Fibroblast of skin of left quadriceps (primary cell): Measurements from ENCODE around the gene ERAS.
"Not testable (repeated sequence)": the region's sequence is repeated elsewhere in the genome, so short reads cannot be mapped to it uniquely, and the experiment has no call there.

Source experiments
- DNase-seq, 2 experiments: peaks; one replicate each; pipeline ENCODE4 v3.0.0-alpha.2; 2013; ENCODE audit warnings: low read depth in 2 of 2

ERAS gene

DNA sequence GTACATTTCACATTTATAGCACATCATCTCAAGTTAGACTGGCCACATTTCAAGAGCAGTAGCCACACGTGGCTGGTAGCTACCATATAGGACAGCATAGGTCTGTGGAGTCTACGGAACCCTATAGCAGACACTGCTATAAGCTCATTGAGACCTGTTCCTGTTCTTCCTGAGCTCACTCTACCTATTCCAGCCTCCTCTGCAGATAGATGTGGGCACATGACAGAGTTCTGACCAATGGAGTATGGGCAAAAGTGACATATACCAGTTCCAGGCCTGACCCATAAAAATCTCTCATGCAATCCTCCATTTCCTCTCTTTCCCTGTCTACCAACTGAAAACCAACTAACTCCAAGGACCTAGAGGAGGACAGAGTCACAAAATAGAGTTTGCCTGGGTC is 28.0 kb upstream of the ERAS start:
- no peak for DNase-seq

DNA sequence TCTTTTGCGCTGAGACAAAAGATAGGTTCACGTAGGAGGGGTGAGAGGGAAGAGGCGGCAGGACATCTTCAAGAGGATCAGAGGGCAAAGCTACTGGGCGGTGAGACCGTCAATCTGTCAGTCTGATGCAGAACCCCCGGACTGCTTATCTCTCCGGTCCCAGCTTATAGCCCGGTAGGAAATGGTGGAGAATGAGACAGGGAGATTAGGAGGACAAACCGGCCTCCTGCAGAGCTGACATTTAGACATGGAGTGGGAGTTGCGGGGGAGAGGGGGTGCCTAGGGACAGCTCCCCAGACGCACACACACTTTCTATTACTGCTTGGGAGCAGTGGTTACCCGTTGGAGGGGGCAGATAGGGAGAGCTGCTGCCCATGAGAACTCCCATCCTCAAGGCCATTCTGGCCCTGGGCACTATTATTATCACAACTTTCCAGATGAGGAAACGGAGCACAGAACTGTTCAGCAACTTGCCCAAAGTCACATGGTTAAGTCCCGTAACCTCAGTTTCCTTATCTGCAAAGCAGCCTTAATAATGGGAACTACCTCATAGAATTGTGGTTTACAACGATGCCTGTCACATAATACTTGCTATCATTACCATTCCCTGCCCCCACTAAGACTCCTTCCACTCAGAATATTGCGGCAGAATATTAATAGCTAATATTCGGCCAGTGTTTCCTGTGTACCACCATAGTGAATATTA is 25.6 kb upstream of the ERAS start:
- DNase-seq: no peak

DNA sequence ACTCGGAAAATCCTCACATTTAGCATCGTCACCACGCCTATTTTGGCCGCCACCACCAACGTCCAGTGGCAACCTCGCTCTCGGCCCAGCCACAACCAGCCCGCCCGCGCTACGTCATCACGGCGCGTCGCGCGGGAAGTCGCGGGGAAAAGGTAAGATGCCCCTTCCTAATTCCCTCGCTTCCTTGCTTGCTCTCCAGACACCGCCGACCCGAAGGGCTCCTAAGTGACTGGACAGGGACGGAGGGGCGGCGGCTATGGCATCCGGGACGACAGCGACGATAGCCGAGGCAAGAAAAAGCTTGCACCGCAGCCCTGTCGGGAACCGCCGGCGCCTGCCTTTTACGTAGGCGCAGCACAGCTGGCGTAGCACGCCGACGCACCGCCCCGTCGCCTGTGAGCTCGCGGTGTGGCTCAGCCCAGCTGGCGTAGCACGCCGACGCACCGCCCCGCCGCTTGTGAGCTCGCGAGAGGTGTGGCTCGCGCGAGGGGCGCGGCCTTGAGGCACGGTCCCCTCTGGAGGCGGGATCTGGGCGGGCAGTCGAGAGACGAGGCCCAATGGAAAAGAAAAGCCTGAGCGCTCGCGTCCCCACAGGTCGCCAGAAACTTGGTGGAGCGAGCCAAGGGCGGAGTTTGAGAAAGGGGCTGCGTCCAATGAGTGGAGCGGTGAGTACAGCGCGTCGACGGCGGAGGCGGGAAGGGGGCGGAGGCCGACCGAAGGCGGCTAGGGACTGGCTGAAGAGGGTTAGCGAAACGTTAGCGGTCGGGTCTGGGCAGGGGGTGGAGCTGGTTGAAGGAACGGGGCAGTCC is 24.8 kb upstream of the ERAS start, which contains the start of gene HDAC6:
TSS of gene HDAC6 (plus strand) at position 788 of the 809 bp plus-strand sequence. CDS start 626 bp downstream, outside the sequence.
- DNase-seq: peak; percentile 97

GRCh38 chrX:48802089-48802904 is 24.0 kb upstream of the ERAS start:
- peak; percentile 32 to 40 for DNase-seq

- DNase-seq: no peak
Measured at GRCh38 chrX:48802905-48803200, 23.5 kb upstream of the ERAS start.

- no peak for DNase-seq
Measured at GRCh38 chrX:48806081-48806480, 20.2 kb upstream of the ERAS start.

DNA sequence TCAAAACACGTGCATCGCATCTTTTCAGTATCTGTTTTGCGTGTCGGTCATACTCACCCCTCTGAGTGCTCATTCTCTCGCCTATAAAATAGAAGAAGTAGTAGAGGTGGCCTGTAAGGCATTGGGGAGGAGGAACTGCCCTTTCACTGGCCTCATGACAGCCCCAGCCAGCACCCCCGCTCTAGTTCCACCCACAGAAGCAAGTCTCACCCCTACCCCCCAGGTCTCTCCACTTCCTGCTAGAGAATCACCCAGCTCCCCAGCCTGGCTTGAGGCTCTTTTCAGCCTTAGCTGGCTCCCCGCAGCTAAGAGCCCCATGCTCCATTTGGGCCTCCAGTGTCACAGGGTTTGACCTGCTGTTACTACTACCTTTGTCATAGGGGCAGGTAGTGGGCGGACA is 12.7 kb upstream of the ERAS start:
- DNase-seq: no peak

GRCh38 chrX:48814722-48815121 is 11.6 kb upstream of the ERAS start:
- no peak for DNase-seq

GRCh38 chrX:48815266-48815665 is 11.0 kb upstream of the ERAS start:
- DNase-seq: no peak

DNA sequence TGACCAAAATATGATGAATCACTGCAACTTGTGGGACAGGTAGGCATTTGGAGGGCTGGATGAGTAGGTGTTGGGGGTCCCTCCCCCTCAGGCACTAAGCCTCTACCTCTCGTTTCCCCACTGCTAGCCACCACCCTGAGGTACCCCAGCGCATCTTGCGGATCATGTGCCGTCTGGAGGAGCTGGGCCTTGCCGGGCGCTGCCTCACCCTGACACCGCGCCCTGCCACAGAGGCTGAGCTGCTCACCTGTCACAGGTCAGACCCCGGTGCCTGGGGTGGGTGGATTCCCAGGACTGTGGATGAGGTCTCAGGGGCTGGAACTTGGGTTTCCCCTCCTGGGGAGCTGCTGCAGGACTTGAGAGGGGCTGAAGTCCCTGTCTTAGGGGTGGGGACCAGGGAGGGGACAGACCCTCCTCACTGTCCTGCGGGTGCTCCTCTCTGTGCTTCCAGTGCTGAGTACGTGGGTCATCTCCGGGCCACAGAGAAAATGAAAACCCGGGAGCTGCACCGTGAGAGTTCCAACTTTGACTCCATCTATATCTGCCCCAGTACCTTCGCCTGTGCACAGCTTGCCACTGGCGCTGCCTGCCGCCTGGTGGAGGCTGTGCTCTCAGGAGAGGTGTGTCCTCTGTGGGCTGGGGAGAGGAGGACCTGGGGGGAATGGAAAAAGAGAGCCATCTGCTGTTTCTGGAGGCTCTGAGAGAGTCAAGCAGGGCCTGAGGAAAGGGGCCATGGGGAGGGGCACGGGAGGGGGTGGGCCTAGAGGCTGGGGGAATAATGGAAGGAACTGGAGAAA is 10.1 kb upstream of the ERAS start:
- DNase-seq: no peak

GRCh38 chrX:48818098-48818497 is 8.2 kb upstream of the ERAS start:
- DNase-seq: no peak

DNA sequence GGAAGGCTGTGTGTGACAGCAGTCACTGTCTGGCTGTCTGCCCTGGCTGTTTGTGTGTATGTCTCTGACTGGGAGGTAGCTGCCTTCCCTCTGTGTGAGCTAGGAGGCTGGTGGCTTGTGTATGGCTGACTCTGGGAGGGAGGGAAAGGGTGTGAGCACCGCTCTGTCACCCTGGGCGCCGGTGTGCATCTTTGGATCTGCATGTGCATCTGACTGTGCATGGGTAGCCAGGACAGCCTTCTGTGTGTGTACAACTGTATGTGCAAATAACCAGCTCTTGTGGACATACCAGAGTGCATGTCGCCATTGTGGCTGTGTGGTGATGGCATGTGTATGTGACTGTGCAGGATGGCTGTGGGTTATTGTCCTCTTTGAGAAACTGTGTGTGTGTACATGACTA is 7.4 kb upstream of the ERAS start:
- DNase-seq: no peak

DNA sequence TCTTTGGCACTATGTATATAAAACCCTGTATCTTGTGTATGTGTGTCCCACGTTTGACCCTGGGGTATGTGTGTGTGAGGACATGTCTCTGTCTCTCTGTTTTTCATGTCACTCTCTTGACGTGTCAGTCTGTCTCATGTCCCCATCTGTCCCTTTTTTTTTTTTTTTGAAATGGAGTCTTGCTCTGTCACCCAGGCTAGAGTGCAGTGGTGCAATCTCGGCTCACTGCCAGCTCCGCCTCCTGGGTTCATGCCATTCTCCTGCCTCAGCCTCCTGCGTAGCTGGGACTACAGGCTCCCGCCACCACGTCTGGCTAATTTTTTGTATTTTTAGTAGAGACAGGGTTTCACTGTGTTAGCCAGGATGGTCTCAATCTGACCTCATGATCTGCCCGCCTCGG is 6.9 kb upstream of the ERAS start:
- DNase-seq: not testable (repeated sequence)

GRCh38 chrX:48823053-48823452 is 3.3 kb upstream of the ERAS start:
- DNase-seq: no peak

DNA sequence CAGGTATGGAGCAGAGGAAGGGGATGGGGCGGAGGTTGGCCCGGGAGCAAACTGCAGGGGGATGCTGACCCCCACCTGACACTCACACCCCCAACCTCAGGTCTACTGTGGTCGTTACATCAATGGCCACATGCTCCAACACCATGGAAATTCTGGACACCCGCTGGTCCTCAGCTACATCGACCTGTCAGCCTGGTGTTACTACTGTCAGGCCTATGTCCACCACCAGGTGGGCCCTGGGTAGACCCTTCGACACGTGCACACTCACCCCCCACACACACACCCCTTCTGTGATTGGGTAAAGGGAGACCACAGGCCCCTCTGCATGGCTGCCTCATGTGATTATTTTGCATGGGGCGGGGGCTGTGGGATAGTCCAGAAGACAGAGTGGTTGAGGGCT is 2.2 kb upstream of the ERAS start:
- no peak for DNase-seq

DNA sequence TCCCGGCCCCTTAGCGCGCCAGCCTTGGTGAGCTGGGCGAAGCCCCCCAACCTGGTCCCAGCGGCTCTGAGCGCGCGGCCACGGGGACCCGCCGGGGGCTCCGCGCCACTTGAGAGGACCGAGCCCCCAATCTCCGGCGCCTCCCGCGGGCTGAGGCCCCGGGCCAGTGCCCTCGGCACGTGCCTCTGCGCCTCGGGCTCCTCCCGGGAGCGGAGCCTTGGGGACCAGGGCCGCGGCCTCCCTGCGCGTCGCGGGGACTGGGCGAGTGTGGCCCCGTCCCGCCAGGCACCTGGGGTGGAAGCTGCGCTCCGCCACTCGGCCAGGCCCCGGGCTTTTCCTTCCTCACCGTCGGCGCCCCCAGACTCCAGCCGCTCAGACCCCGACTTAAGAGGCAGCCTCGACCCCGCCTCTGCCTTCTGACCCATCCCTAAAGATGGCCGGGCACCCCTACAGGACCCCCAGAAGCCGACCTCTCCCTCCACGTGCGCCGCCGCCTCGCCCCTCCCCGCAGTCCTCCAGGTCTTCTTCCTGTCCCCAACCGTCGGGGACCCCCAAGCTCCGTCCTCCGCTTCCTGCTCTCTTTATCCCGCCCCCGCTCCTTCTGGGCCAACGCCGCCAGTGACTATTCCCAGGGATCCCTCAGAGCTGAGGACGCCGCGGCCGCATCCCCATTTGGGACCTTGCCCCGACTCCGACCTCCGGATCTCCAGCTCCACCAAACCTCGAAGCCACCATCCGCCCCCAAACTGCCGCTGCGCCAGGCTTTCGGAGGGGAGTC is 752 bp downstream of the ERAS start:
- no peak for DNase-seq

DNA sequence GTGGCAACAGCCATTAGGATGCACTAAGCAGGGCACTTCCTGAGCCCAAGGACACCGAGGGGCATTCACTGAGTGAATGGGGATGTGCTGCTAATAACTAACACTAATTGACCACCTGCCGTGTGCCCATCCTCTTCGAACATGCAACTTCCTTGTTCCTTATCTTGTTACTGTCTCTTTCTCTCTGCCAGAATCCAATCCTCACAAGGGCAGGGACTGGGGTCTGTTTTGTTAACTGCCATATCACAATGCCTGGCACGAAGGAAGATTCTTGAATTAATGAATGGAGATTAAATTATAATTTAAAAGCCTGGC is 1.3 kb downstream of the ERAS start:
- DNase-seq: no peak

GRCh38 chrX:48829016-48829735 is 2.9 kb downstream of the ERAS start:
- no peak for DNase-seq

DNA sequence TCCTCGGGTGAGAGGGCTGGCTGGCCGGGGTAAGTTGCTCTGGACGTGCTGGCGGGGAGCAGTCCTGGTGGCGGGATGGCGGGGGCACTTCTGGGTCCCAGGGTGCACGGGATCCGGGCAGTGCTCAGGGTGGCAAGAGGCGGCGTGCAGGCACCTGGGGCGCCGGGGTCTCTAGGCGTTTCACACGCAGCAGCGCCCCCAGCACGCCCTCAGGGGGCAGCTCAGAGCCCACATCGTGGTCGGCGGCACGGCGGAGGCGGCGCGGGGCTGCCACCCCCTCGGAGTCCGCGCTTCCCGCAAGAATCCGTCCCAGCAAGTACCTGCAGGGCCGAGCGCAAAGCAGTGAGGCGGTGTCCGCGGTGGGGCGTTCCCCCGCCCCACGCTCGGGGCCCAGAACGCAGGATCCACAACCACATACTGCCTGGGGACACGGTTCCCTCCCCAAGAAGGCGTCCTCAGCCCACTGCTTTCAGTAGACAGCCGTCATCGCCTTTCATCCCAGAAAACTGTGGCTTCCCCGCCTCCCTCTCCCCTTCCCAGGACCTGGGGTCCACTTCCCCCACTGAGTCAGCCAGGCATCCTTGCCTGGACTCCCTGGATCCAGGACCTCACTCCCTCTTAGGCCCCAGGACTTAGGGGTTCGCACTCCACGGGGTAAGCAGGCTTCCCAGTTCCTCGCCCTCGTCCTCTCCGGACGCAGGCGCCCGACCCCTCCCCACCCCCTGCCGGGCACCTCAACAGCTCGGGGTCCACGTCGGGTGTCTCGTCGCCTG is 5.0 kb downstream of the ERAS start:
- DNase-seq: no peak

DNA sequence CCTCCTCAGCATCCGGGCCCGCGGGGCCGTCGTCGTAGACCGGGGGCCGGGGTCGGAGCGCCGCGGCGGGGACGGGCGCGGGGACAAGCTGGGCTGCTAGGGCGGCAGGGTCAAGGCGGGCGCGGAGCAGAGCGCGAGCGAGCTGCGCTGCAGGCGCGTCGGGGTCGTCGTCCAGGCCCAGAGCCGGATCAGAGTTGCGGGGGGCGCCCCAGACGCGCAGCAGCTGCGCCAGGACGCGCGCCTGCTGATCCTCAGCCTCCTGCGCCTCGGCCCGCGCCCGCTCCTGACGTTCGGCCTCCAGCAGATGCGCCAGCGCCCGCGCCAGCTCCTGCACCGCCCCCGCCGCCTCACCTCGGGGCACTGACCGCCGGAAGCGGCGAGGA is 5.6 kb downstream of the ERAS start:
- no peak for DNase-seq
